Lower lobe of right lung (tissue), 2 donors: Measurements from ENCODE around the gene CDY2B. TPM values are rescaled to one million over a fixed set of nuclear protein-coding genes. Genes with fewer than 3 reads are reported as not detected.
A peak's percentile ranks its signal among the peaks of the same experiment; 100 is the strongest.
"Not testable (repeated sequence)": the region's sequence is repeated elsewhere in the genome, so short reads cannot be mapped to it uniquely, and the experiment has no call there.

Experiments used
- ATAC-seq, 2 donors: fragments of 200-7000 bp; cut with Tn5 transposase; one replicate each; pipeline ENCODE4 v1.9.1; 2020 to 2022; ENCODE audit warnings: mild to moderate bottlenecking in 2 of 2, moderate library complexity in 2 of 2
- DNase-seq: peaks from one replicate; pipeline ENCODE4 v3.0.0-alpha.2; 2020
- H3K27ac ChIP-seq: fragments of 200-600 bp; one replicate; pipeline ENCODE4 v1.8.0; 2022
- H3K27me3 ChIP-seq: fragments of 200-600 bp; one replicate; pipeline ENCODE4 v1.8.0; 2022; ENCODE audit warnings: low read depth
- H3K36me3 ChIP-seq: fragments of 200-600 bp; one replicate; pipeline ENCODE4 v1.8.0; 2022; ENCODE audit warnings: mild to moderate bottlenecking
- H3K4me1 ChIP-seq: fragments of 200-600 bp; one replicate; pipeline ENCODE4 v1.8.0; 2022
- H3K4me3 ChIP-seq: fragments of 200-600 bp; one replicate; pipeline ENCODE4 v1.8.0; 2022; ENCODE audit warnings: mild to moderate bottlenecking
- H3K9me3 ChIP-seq: fragments of 200-600 bp; one replicate; pipeline ENCODE4 v1.8.0; 2022
- intact Hi-C: fragments of 100-400 bp; cut with DNase I; formaldehyde crosslinking; loops from one replicate; pipeline ENCODE4 v1.11.0; 2022
- long read RNA-seq: library from polyadenylated mRNA; unstranded; transcript quantifications from one replicate; pipeline ENCODE4 v2.0.0, GENCODE V29; 2021
- total RNA-seq: library from RNA; stranded (reverse); fragmentation: NEBNext Ultra II Directional; extraction: Animal tissue kit (Norgen Biotek cat#: 25700); gene quantifications from one replicate; pipeline ENCODE4 v1.2.1, GENCODE V29; 2021
- donor health status: DM: no; HTN: yes; CAD: no; lungs with severe emphysema.

Gene CDY2B
- not detected for total RNA-seq
- long read RNA-seq, result 0 reads

- DNase-seq, ATAC-seq, intact Hi-C loops, H3K36me3 ChIP-seq, H3K4me1 ChIP-seq, H3K9me3 ChIP-seq, H3K4me3 ChIP-seq, H3K27me3 ChIP-seq, H3K27ac ChIP-seq: not testable (repeated sequence)
Observed at GRCh38 chrY:17880120-17880519, at the start of gene CDY2B. Gene CDY2B, minus strand, starts transcription at chrY:17880220. Its CDS starts 328 bp downstream, at chrY:17879892.

- intact Hi-C loops, H3K4me1 ChIP-seq, H3K9me3 ChIP-seq, DNase-seq, ATAC-seq, H3K27ac ChIP-seq, H3K36me3 ChIP-seq, H3K4me3 ChIP-seq, H3K27me3 ChIP-seq: not testable (repeated sequence)
Observed at GRCh38 chrY:17908009-17908408, 28.0 kb upstream of the CDY2B start.

GRCh38 chrY:17907351-17907750 lies 27.3 kb upstream of the CDY2B start:
- not testable (repeated sequence) for H3K36me3 ChIP-seq, ATAC-seq

GRCh38 chrY:17881697-17882096 lies 1.7 kb upstream of the CDY2B start:
- H3K27me3 ChIP-seq, H3K4me1 ChIP-seq, DNase-seq, H3K27ac ChIP-seq, intact Hi-C loops, H3K4me3 ChIP-seq, H3K36me3 ChIP-seq, H3K9me3 ChIP-seq, ATAC-seq: not testable (repeated sequence)

More at GRCh38 chrY:17907351-17907750, 27.3 kb upstream of the CDY2B start:
- H3K4me3 ChIP-seq, H3K27me3 ChIP-seq, H3K27ac ChIP-seq, H3K4me1 ChIP-seq, H3K9me3 ChIP-seq, DNase-seq, intact Hi-C loops: not testable (repeated sequence)

- H3K9me3 ChIP-seq, H3K36me3 ChIP-seq, intact Hi-C loops, H3K27me3 ChIP-seq, DNase-seq, ATAC-seq, H3K4me3 ChIP-seq, H3K4me1 ChIP-seq, H3K27ac ChIP-seq: not testable (repeated sequence)
Observed at GRCh38 chrY:17876767-17877166, 3.3 kb downstream of the CDY2B start.

GRCh38 chrY:17875401-17875800 lies 4.6 kb downstream of the CDY2B start:
- ATAC-seq, H3K36me3 ChIP-seq, intact Hi-C loops, H3K4me1 ChIP-seq, H3K27me3 ChIP-seq, H3K4me3 ChIP-seq, H3K9me3 ChIP-seq, DNase-seq, H3K27ac ChIP-seq: not testable (repeated sequence)

- intact Hi-C loops, H3K36me3 ChIP-seq: not testable (repeated sequence)
- peak in 1 of 2 donors; percentile 68 for ATAC-seq
Observed at GRCh38 chrY:17871194-17871903, 8.7 kb downstream of the CDY2B start.

GRCh38 chrY:17870737-17871136 lies 9.3 kb downstream of the CDY2B start:
- H3K27me3 ChIP-seq, H3K4me1 ChIP-seq, ATAC-seq, intact Hi-C loops, H3K9me3 ChIP-seq, DNase-seq, H3K27ac ChIP-seq, H3K36me3 ChIP-seq, H3K4me3 ChIP-seq: not testable (repeated sequence)

More at GRCh38 chrY:17871194-17871903, 8.7 kb downstream of the CDY2B start:
- H3K4me3 ChIP-seq, H3K27me3 ChIP-seq, DNase-seq, H3K27ac ChIP-seq, H3K9me3 ChIP-seq, H3K4me1 ChIP-seq: not testable (repeated sequence)

GRCh38 chrY:17867850-17868249 lies 12.2 kb downstream of the CDY2B start:
- ATAC-seq, intact Hi-C loops, H3K27me3 ChIP-seq, DNase-seq, H3K9me3 ChIP-seq, H3K36me3 ChIP-seq, H3K27ac ChIP-seq, H3K4me1 ChIP-seq, H3K4me3 ChIP-seq: not testable (repeated sequence)

- DNase-seq, intact Hi-C loops, H3K27me3 ChIP-seq, ATAC-seq, H3K4me3 ChIP-seq, H3K4me1 ChIP-seq, H3K36me3 ChIP-seq, H3K9me3 ChIP-seq, H3K27ac ChIP-seq: not testable (repeated sequence)
Observed at GRCh38 chrY:17860634-17861033, 19.4 kb downstream of the CDY2B start.

GRCh38 chrY:17856963-17857848 lies 22.8 kb downstream of the CDY2B start:
- H3K36me3 ChIP-seq, DNase-seq, ATAC-seq, H3K27ac ChIP-seq, H3K27me3 ChIP-seq, H3K4me1 ChIP-seq, intact Hi-C loops, H3K4me3 ChIP-seq, H3K9me3 ChIP-seq: not testable (repeated sequence)

- H3K27ac ChIP-seq, intact Hi-C loops, ATAC-seq, H3K36me3 ChIP-seq, H3K4me3 ChIP-seq, H3K9me3 ChIP-seq, H3K4me1 ChIP-seq, DNase-seq, H3K27me3 ChIP-seq: not testable (repeated sequence)
Observed at GRCh38 chrY:17856508-17856907, 23.5 kb downstream of the CDY2B start.

- H3K4me3 ChIP-seq, H3K27me3 ChIP-seq, H3K9me3 ChIP-seq, ATAC-seq, intact Hi-C loops, H3K4me1 ChIP-seq, H3K36me3 ChIP-seq, H3K27ac ChIP-seq, DNase-seq: not testable (repeated sequence)
Observed at GRCh38 chrY:17849131-17849530, 30.9 kb downstream of the CDY2B start.

- H3K9me3 ChIP-seq, intact Hi-C loops, ATAC-seq, H3K27me3 ChIP-seq, H3K4me3 ChIP-seq, DNase-seq, H3K4me1 ChIP-seq, H3K27ac ChIP-seq, H3K36me3 ChIP-seq: not testable (repeated sequence)
Observed at GRCh38 chrY:17832149-17832548, 47.9 kb downstream of the CDY2B start.
